EH (cell line): ENCODE data around the gene ARID4B.
"Not testable (repeated sequence)": the region's sequence is repeated elsewhere in the genome, so short reads cannot be mapped to it uniquely, and the experiment has no call there.

Experiments used
- DNase-seq: peaks from one replicate; pipeline ENCODE4 v3.0.0-alpha.2; 2015; ENCODE audit warnings: low read depth

Gene ARID4B

GRCh38 chr1:235296729-235297128 is 31.2 kb downstream of the ARID4B start:
- DNase-seq, result no peak

GRCh38 chr1:235295902-235296350 is 32.1 kb downstream of the ARID4B start:
- peak; percentile 48 for DNase-seq

GRCh38 chr1:235293322-235293942 is 34.5 kb downstream of the ARID4B start:
- no peak for DNase-seq

- no peak for DNase-seq
Observed at GRCh38 chr1:235292790-235293189, 35.2 kb downstream of the ARID4B start.

- no peak for DNase-seq
Observed at GRCh38 chr1:235291599-235292091, 36.3 kb downstream of the ARID4B start.

- no peak for DNase-seq
Observed at GRCh38 chr1:235290740-235291502, 37.1 kb downstream of the ARID4B start.

- DNase-seq, result no peak
Observed at GRCh38 chr1:235289859-235290739, 37.9 kb downstream of the ARID4B start.

- DNase-seq, result no peak
Observed at GRCh38 chr1:235287208-235287882, 40.6 kb downstream of the ARID4B start.

- DNase-seq, result peak; percentile 15
Observed at GRCh38 chr1:235286667-235287066, 41.3 kb downstream of the ARID4B start.

- DNase-seq, result no peak
Observed at GRCh38 chr1:235284231-235284769, 43.7 kb downstream of the ARID4B start.

- not testable (repeated sequence) for DNase-seq
Observed at GRCh38 chr1:235283636-235284035, 44.3 kb downstream of the ARID4B start.

GRCh38 chr1:235280467-235280866 is 47.5 kb downstream of the ARID4B start:
- no peak for DNase-seq

- no peak for DNase-seq
Observed at GRCh38 chr1:235279694-235280093, 48.3 kb downstream of the ARID4B start.

- DNase-seq, result no peak
Observed at GRCh38 chr1:235278915-235279292, 49.1 kb downstream of the ARID4B start.

- no peak for DNase-seq
Observed at GRCh38 chr1:235278233-235278914, 49.6 kb downstream of the ARID4B start.

GRCh38 chr1:235277709-235278108 is 50.3 kb downstream of the ARID4B start:
- DNase-seq, result peak; percentile 18

- DNase-seq, result no peak
Observed at GRCh38 chr1:235275836-235276235, 52.1 kb downstream of the ARID4B start.

- no peak for DNase-seq
Observed at GRCh38 chr1:235275223-235275622, 52.8 kb downstream of the ARID4B start.

GRCh38 chr1:235272851-235273250 is 55.1 kb downstream of the ARID4B start:
- DNase-seq, result no peak

- peak; percentile 57 for DNase-seq
Observed at GRCh38 chr1:235270625-235271024, 57.4 kb downstream of the ARID4B start.

- not testable (repeated sequence) for DNase-seq
Observed at GRCh38 chr1:235269990-235270389, 58.0 kb downstream of the ARID4B start.
